HUES48 (cell line): ENCODE results near the gene SIRPB2.

Source experiments
- H3K27ac ChIP-seq: one replicate; pipeline ENCODE4 v1.7.0; 2013; ENCODE audit warnings: low read depth, low read length, inconsistent platforms
- H3K27me3 ChIP-seq: 2 replicates; pipeline ENCODE4 v1.6.1; 2013; ENCODE audit warnings: mild to moderate bottlenecking, low read length; ENCODE audit not compliant: control insufficient read depth, insufficient read depth
- H3K36me3 ChIP-seq: 2 replicates; pipeline ENCODE4 v1.6.1; 2013; ENCODE audit warnings: low read length; ENCODE audit not compliant: control insufficient read depth, insufficient read depth
- H3K4me1 ChIP-seq: 2 replicates; pipeline ENCODE4 v1.6.1; 2013; ENCODE audit warnings: mild to moderate bottlenecking, low read length; ENCODE audit not compliant: control insufficient read depth, insufficient read depth
- H3K4me3 ChIP-seq: 2 replicates; pipeline ENCODE4 v1.5.1; 2013; ENCODE audit warnings: mild to moderate bottlenecking, low read depth, low read length
- H3K9ac ChIP-seq: 2 replicates; pipeline ENCODE4 v1.6.1; 2013; ENCODE audit warnings: mild to moderate bottlenecking, low read depth, low read length, moderate library complexity
- H3K9me3 ChIP-seq: 2 replicates; pipeline ENCODE4 v1.6.1; 2013; ENCODE audit warnings: low read length; ENCODE audit not compliant: control insufficient read depth, insufficient read depth

Gene SIRPB2

GRCh38 chr20:1526896-1527295, 35.7 kb upstream of the SIRPB2 start:
- Histone ChIP-seq H3K4me1 (no peaks in the 10 kb centered on the region), H3K4me3 (no peak overlapping the region), H3K27me3 (no peaks in the 10 kb centered on the region), H3K36me3 (no peaks in the 10 kb centered on the region), H3K9me3 (no peaks in the 10 kb centered on the region), H3K9ac (no peak overlapping the region), H3K27ac (no peak overlapping the region)

GRCh38 chr20:1526310-1526709, 35.1 kb upstream of the SIRPB2 start:
- Histone ChIP-seq H3K27me3 (no peaks in the 10 kb centered on the region), H3K4me1 (no peaks in the 10 kb centered on the region), H3K27ac (no peak overlapping the region), H3K4me3 (no peak overlapping the region), H3K9ac (no peak overlapping the region), H3K9me3 (no peaks in the 10 kb centered on the region), H3K36me3 (no peaks in the 10 kb centered on the region)

GRCh38 chr20:1524004-1524403, 32.8 kb upstream of the SIRPB2 start:
- H3K27me3 ChIP-seq = no peaks in the 10 kb centered on the region
- no peak overlapping the region for H3K27ac ChIP-seq
- H3K4me3 ChIP-seq = no peak overlapping the region
- no peaks in the 10 kb centered on the region for H3K9me3 ChIP-seq
- no peak overlapping the region for H3K9ac ChIP-seq
- H3K4me1 ChIP-seq = no peaks in the 10 kb centered on the region
- H3K36me3 ChIP-seq = no peaks in the 10 kb centered on the region

- Histone ChIP-seq H3K27me3 (no peaks in the 10 kb centered on the region), H3K4me1 (peaks cover 4% of the 10 kb centered on the region; the same call in 1 of the 2 replicates), H3K27ac (no peak overlapping the region), H3K9me3 (no peaks in the 10 kb centered on the region), H3K4me3 (no peak overlapping the region), H3K36me3 (no peaks in the 10 kb centered on the region), H3K9ac (no peak overlapping the region)
Measured at GRCh38 chr20:1517010-1517409, 25.8 kb upstream of the SIRPB2 start.

GRCh38 chr20:1513801-1514200, 22.6 kb upstream of the SIRPB2 start:
- Histone ChIP-seq H3K36me3 (no peaks in the 10 kb centered on the region), H3K9ac (no peak overlapping the region), H3K27me3 (no peaks in the 10 kb centered on the region), H3K9me3 (no peaks in the 10 kb centered on the region), H3K4me3 (no peak overlapping the region), H3K4me1 (peaks cover 4% of the 10 kb centered on the region; the same call in 1 of the 2 replicates), H3K27ac (no peak overlapping the region)

- H3K4me1 ChIP-seq = peaks cover 7% of the 10 kb centered on the region; the same call in 1 of the 2 replicates
- H3K36me3 ChIP-seq = no peaks in the 10 kb centered on the region
- H3K9me3 ChIP-seq = no peaks in the 10 kb centered on the region
- no peak overlapping the region for H3K9ac ChIP-seq
- H3K27me3 ChIP-seq = no peaks in the 10 kb centered on the region
- no peak overlapping the region for H3K27ac ChIP-seq
- H3K4me3 ChIP-seq = no peak overlapping the region
Measured at GRCh38 chr20:1509237-1509636, 18.0 kb upstream of the SIRPB2 start.

- Histone ChIP-seq H3K4me3 (no peak overlapping the region), H3K9ac (no peak overlapping the region), H3K27ac (no peak overlapping the region), H3K27me3 (no peaks in the 10 kb centered on the region), H3K9me3 (no peaks in the 10 kb centered on the region), H3K4me1 (peaks cover 7% of the 10 kb centered on the region; the same call in 1 of the 2 replicates), H3K36me3 (no peaks in the 10 kb centered on the region)
Measured at GRCh38 chr20:1508574-1508973, 17.4 kb upstream of the SIRPB2 start.

- Histone ChIP-seq H3K9me3 (0 out of 2 replicates have a peak, but pooled peaks cover 3% of the 10 kb centered on the region), H3K4me1 (peaks cover 7% of the 10 kb centered on the region; the same call in 1 of the 2 replicates), H3K36me3 (no peaks in the 10 kb centered on the region), H3K9ac (no peak overlapping the region), H3K4me3 (no peak overlapping the region), H3K27ac (no peak overlapping the region), H3K27me3 (no peaks in the 10 kb centered on the region)
Measured at GRCh38 chr20:1507276-1507675, 16.1 kb upstream of the SIRPB2 start.

GRCh38 chr20:1505871-1506270, 14.7 kb upstream of the SIRPB2 start:
- H3K4me1 ChIP-seq = peaks cover 11% of the 10 kb centered on the region
- H3K9ac ChIP-seq = no peak overlapping the region
- H3K27ac ChIP-seq = no peak overlapping the region

GRCh38 chr20:1505361-1505760, 14.1 kb upstream of the SIRPB2 start:
- H3K9ac ChIP-seq = no peak overlapping the region
- H3K27ac ChIP-seq = no peak overlapping the region
- no peaks in the 10 kb centered on the region for H3K36me3 ChIP-seq
- 0 out of 2 replicates have a peak, but pooled peaks cover 3% of the 10 kb centered on the region for H3K9me3 ChIP-seq
- H3K4me3 ChIP-seq = no peak overlapping the region
- no peaks in the 10 kb centered on the region for H3K27me3 ChIP-seq
- peaks cover 15% of the 10 kb centered on the region for H3K4me1 ChIP-seq

More at GRCh38 chr20:1505871-1506270, 14.7 kb upstream of the SIRPB2 start:
- H3K9me3 ChIP-seq = 0 out of 2 replicates have a peak, but pooled peaks cover 3% of the 10 kb centered on the region
- H3K4me3 ChIP-seq = no peak overlapping the region
- no peaks in the 10 kb centered on the region for H3K36me3 ChIP-seq
- H3K27me3 ChIP-seq = no peaks in the 10 kb centered on the region

GRCh38 chr20:1503564-1504227, 12.5 kb upstream of the SIRPB2 start:
- Histone ChIP-seq H3K9ac (no peak overlapping the region), H3K4me3 (no peak overlapping the region), H3K36me3 (no peaks in the 10 kb centered on the region), H3K9me3 (0 out of 2 replicates have a peak, but pooled peaks cover 3% of the 10 kb centered on the region), H3K27me3 (no peaks in the 10 kb centered on the region), H3K27ac (no peak overlapping the region), H3K4me1 (peaks cover 18% of the 10 kb centered on the region)
